Kidney (tissue), 14 donors: ENCODE data around the gene GRAMD4. TPM values are rescaled to one million over a fixed set of nuclear protein-coding genes. Genes with fewer than 3 reads are reported as not detected.

ENCODE experiments used
- DNase-seq, 5 donors: peaks; one replicate each; pipeline ENCODE4 v3.0.0-alpha.2; 2013 to 2020
- FAIRE-seq: peaks from 2 replicates; lab custom pipeline; 2012; peaks lifted over from hg19 to GRCh38; lab: Jason Lieb, UNC
- H3K27ac ChIP-seq, 2 donors: one replicate each; pipeline ENCODE4 v1.7.0; 2013; ENCODE audit warnings: low read depth in 2 of 2, low read length in 2 of 2, inconsistent platforms in 1 of 2
- H3K27me3 ChIP-seq: one replicate; pipeline ENCODE4 v1.7.1; 2013; ENCODE audit warnings: low read length, inconsistent platforms; ENCODE audit not compliant: control insufficient read depth, insufficient read depth
- H3K36me3 ChIP-seq, 3 donors: one replicate each; pipeline versions ENCODE4 v1.7.0 to v1.7.1; 2013; ENCODE audit warnings: low read length in 3 of 3, control low read depth in 1 of 3, inconsistent platforms in 1 of 3; ENCODE audit not compliant: insufficient read depth in 3 of 3, control insufficient read depth in 2 of 3
- H3K4me1 ChIP-seq, 3 donors: one replicate each; pipeline versions ENCODE4 v1.7.0 to v1.7.1; 2013; ENCODE audit warnings: low read length in 3 of 3, inconsistent platforms in 1 of 3, low read depth in 1 of 3; ENCODE audit not compliant: control insufficient read depth in 2 of 3, insufficient read depth in 2 of 3
- H3K4me3 ChIP-seq, 3 donors: one replicate each; pipeline versions ENCODE4 v1.7.0 to v1.8.1; 2013; ENCODE audit warnings: low read length in 3 of 3, control low read depth in 1 of 3, inconsistent platforms in 1 of 3
- H3K9ac ChIP-seq, 3 donors: one replicate each; pipeline versions ENCODE4 v1.7.0 to v1.7.1; 2013; ENCODE audit warnings: low read length in 3 of 3, control low read depth in 1 of 3, inconsistent platforms in 1 of 3
- H3K9me3 ChIP-seq, 3 donors: one replicate each; pipeline versions ENCODE4 v1.7.0 to v1.7.1; 2013; ENCODE audit warnings: low read length in 3 of 3, control low read depth in 1 of 3, inconsistent platforms in 1 of 3; ENCODE audit not compliant: control insufficient read depth in 2 of 3, insufficient read depth in 1 of 3
- CTCF ChIP-seq: IDR thresholded peaks from 3 replicates; pipeline ENCODE4 v1.5.1; 2012; ENCODE audit warnings: mild to moderate bottlenecking, moderate library complexity, borderline replicate concordance; ENCODE audit not compliant: insufficient read depth; ENCODE audit errors: extremely low read depth
- intact Hi-C: fragments of 100-400 bp; cut with DNase I; formaldehyde crosslinking; loops from one replicate; pipeline ENCODE4 v1.11.1; 2022
- polyA plus RNA-seq: library from polyadenylated mRNA; stranded (reverse); fragments of 350-450 nt; fragmentation: Illumina TruSeq; extraction: RNeasy Lipid Tissue Mini Kit (QIAGEN cat#74804); gene quantifications from one replicate; pipeline ENCODE4 v1.2.3, GENCODE V29; 2014; ENCODE audit warnings: low read depth, low replicate concordance; ENCODE audit not compliant: insufficient read depth
- total RNA-seq: library from RNA; stranded (reverse); fragmentation: NEBNext Ultra II Directional; extraction: Animal tissue kit (Norgen Biotek cat#: 25700); gene quantifications from one replicate; pipeline ENCODE4 v1.2.1, GENCODE V29; 2021
- donor health status: control.
- donor health status: control.
- donor health status: control.
- donor health status: control.
- donor health status: control.
- donor health status: DM: yes; HTN: yes; CAD: no.
- donor health status: Normal renal cell carcinoma (clear cell type).

The GRAMD4 gene
- total and polyA plus RNA-seq, 2 donors from 2014 or later, result 12.1 to 58.2 TPM

DNA sequence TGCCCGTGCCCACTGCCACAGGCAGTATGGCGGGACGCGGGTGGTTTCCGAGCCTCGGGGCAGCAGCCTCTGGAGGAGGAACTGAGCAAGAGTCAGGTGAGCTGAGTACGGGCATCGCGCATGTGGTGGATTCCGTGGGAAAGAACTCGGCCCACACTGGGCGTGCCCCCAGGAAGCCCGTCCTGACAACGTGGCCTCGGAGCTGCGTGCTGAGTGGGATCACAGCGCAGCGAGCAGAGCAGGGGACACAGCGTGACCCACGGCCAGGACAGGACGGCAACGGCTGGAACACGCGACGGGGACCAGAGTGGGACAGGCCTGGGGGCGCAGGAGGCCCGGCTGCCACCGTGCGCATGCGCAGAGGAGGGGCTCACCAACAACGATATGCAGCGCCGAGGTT lies 81.1 kb downstream of the GRAMD4 start:
- Histone ChIP-seq H3K27ac (no peak overlapping the region), H3K36me3 (peaks cover 0 to 40% (median 23%) of the 10 kb centered on the region in 3 donors), H3K27me3 (no peaks in the 10 kb centered on the region), H3K4me1 (no peaks in the 10 kb centered on the region), H3K4me3 (no peak overlapping the region), H3K9me3 (no peaks in the 10 kb centered on the region), H3K9ac (no peak overlapping the region)
- intact Hi-C loops, result no loop called here
- no peak for TF ChIP-seq CTCF
- DNase-seq (no peak), FAIRE-seq (no peak)

GRCh38 chr22:46703171-46703995 lies 83.2 kb downstream of the GRAMD4 start:
- no peak overlapping the region for H3K9ac ChIP-seq
- peaks cover 0 to 44% (median 37%) of the 10 kb centered on the region in 3 donors for H3K36me3 ChIP-seq
- DNase-seq (no peak), FAIRE-seq (no peak)
- H3K27me3 ChIP-seq, result no peaks in the 10 kb centered on the region
- no peak for TF ChIP-seq CTCF
- intact Hi-C loops, result no loop called here
- H3K4me1 ChIP-seq, result no peaks in the 10 kb centered on the region
- H3K9me3 ChIP-seq, result no peaks in the 10 kb centered on the region
- H3K4me3 ChIP-seq, result no peak overlapping the region
- no peak overlapping the region for H3K27ac ChIP-seq

DNA sequence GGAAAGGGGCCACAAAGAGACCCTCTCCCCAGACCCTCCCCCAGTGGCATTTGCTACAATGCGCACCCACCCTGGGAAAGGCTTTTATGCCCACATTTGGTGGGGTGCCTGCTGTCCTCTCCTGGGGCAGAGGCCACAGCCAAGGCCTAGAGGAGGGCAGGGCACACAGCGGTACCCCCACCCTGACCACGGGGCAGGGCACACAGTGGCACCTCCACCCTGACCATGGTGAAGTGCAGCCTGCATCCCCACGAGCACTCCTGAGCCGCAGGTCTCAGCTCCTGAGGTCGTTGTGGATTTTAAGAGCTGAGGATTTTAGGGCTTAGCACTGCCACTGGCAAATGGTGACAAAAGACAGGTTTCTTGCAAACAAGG lies 83.8 kb downstream of the GRAMD4 start:
- H3K9me3 ChIP-seq, result no peaks in the 10 kb centered on the region
- intact Hi-C loops, result no loop called here
- no peak overlapping the region for H3K9ac ChIP-seq
- H3K4me3 ChIP-seq, result no peak overlapping the region
- H3K27me3 ChIP-seq, result no peaks in the 10 kb centered on the region
- H3K4me1 ChIP-seq, result no peaks in the 10 kb centered on the region
- TF ChIP-seq CTCF, result no peak
- no peak overlapping the region for H3K27ac ChIP-seq
- no peak for FAIRE-seq
- no peak for DNase-seq
- peaks cover 0 to 48% (median 37%) of the 10 kb centered on the region in 3 donors for H3K36me3 ChIP-seq

DNA sequence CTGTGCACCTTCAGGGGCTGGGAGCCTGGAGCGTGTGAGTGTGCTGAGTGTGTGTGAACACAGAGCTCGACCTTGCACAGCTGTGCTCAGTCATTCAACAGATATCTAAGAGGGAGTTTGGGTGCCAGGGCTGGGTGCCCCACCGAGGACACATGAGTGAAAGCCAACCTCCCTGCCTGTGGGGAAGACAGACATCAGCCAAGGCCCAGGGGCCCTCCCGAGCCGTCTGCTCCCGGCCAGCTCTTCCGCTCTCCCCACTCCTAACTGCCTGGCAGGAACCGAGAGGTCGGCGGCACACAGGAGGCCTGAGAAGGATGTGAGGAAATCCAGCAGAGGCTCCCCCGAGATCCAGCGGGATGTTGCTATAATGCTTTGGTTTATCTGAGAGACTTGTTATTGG lies 85.9 kb downstream of the GRAMD4 start:
- no peak for TF ChIP-seq CTCF
- no peak overlapping the region for H3K4me3 ChIP-seq
- no peak for FAIRE-seq
- H3K9me3 ChIP-seq, result no peaks in the 10 kb centered on the region
- no peaks in the 10 kb centered on the region for H3K4me1 ChIP-seq
- no peak overlapping the region for H3K27ac ChIP-seq
- no peak for DNase-seq
- intact Hi-C loops, result no loop called here
- no peak overlapping the region for H3K9ac ChIP-seq
- H3K27me3 ChIP-seq, result no peaks in the 10 kb centered on the region
- peaks cover 0 to 54% (median 42%) of the 10 kb centered on the region in 3 donors for H3K36me3 ChIP-seq
